Measurements from ENCODE around the gene NDUFS6.

The NDUFS6 gene

DNA sequence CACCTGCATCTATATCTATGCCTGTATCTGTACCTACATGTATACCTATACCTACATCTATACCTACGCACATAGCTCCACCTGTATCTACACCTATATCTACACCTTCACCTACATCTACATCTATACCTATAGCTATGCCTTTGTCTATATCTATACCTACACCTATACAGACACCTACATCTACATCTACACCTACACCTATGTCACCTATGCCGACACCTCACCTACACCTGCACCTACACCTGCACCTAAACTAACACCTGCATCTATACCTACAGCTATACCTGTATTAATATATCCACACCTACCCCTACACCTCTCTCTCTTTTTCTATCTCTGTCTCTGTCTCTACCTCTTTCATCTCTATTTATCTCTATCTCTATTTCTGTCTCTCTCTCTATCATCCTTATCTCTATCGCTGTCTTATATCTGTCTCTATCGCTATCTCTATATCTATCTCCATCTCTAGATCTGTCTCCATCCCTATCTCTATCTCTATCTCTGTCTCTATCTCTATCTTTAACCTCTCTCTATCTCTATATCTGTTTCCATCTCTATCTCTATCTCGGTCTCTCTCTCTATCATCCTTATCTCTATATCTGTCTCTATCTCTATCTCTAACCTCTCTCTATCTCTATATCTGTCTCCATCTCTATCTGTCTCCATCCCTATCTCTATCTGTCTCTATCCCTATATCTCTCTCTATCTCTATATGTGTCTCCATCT lies 43.7 kb downstream of the NDUFS6 start:
- TF ChIP-seq PAX5 (IDR thresholded peaks at IDR 0.05; ENCODE audit: insufficient read depth, low read length, severe bottlenecking) (no peak), POLR2A (IDR thresholded peaks at IDR 0.05; ENCODE audit: low read depth, low read length) (no peak), POLR2AphosphoS5 (IDR thresholded peaks at IDR 0.05; ENCODE audit: low read depth, low read length) (no peak), TAF1 (IDR thresholded peaks at IDR 0.05; ENCODE audit: low read depth, low read length) (no peak), POU2F2 (IDR thresholded peaks at IDR 0.05; ENCODE audit: low read depth, low read length) (no peak), SPI1 (IDR thresholded peaks at IDR 0.05; ENCODE audit: low read depth, low read length) (no peak)
- DNase-seq (ENCODE audit: insufficient read length, low spot score) = no peak
- no peak for FAIRE-seq

DNA sequence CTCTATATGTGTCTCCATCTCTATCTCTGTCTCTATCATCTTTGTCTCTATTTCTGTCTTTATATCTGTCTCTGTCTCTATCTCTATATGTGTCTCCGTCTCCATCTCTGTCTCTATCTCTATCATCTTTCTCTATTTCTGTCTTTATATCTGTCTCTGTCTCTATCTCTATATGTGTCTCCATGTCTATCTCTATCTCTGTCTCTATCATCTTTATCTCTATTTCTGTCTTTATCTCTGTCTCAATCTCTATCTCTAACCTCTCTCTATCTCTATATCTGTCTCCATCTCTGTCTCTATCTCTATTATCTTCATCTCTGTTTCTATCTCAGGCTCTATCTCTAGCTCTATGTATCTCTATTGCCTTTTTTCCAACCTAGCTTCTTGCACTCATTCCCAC lies 44.5 kb downstream of the NDUFS6 start:
- TF ChIP-seq POU2F2 (IDR thresholded peaks at IDR 0.05; ENCODE audit: low read depth, low read length) (no peak), POLR2AphosphoS5 (IDR thresholded peaks at IDR 0.05; ENCODE audit: low read depth, low read length) (no peak), SPI1 (IDR thresholded peaks at IDR 0.05; ENCODE audit: low read depth, low read length) (no peak), TAF1 (IDR thresholded peaks at IDR 0.05; ENCODE audit: low read depth, low read length) (no peak), PAX5 (IDR thresholded peaks at IDR 0.05; ENCODE audit: insufficient read depth, low read length, severe bottlenecking) (no peak), POLR2A (IDR thresholded peaks at IDR 0.05; ENCODE audit: low read depth, low read length) (no peak)
- FAIRE-seq (no peak), DNase-seq (ENCODE audit: insufficient read length, low spot score) (no peak)

DNA sequence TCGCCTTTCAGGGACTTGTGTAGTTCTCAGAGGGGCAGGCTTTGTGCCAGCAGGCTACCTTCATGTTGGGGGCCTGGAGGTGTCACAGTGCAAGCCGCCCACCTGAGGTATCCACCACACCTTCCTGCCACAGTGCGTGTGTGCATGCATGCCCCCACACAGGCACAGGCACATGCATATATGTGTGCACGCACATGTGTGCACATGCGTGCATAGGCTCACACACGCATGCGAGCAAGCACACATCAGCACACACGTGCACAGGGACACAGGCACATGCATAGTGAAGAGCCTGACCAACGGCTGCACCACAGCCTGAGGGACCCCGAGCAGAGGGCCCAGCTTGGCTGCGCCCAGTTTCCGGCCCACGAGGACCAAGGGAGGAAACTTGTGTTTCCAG lies 45.4 kb downstream of the NDUFS6 start:
- DNase-seq (ENCODE audit: insufficient read length, low spot score) (no peak), FAIRE-seq (no peak)
- TF ChIP-seq POU2F2 (IDR thresholded peaks at IDR 0.05; ENCODE audit: low read depth, low read length) (no peak), TAF1 (IDR thresholded peaks at IDR 0.05; ENCODE audit: low read depth, low read length) (no peak), POLR2A (IDR thresholded peaks at IDR 0.05; ENCODE audit: low read depth, low read length) (no peak), SPI1 (IDR thresholded peaks at IDR 0.05; ENCODE audit: low read depth, low read length) (no peak), PAX5 (IDR thresholded peaks at IDR 0.05; ENCODE audit: insufficient read depth, low read length, severe bottlenecking) (no peak), POLR2AphosphoS5 (IDR thresholded peaks at IDR 0.05; ENCODE audit: low read depth, low read length) (no peak)

DNA sequence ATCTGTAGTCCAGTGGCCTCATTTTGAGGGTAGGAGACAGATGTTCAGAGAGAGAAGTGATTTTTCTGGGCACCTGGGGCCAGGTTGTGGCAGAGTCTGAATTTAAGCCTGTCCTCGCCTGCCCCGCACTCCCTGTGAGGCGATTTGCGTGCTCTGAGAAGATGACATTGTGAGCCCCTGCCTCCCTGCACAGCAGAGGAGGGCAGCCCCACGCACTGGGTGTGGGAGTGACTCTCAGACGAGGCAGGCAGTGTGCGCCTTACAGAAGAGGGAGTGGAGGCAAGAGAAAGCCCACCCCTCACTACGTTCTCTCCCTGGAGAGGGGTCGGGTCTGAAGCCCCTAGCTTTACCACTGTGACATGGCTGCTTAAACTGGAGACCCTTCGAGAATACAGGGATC lies 45.8 kb downstream of the NDUFS6 start:
- DNase-seq (ENCODE audit: insufficient read length, low spot score) = no peak
- FAIRE-seq = no peak
- no peak for TF ChIP-seq POLR2AphosphoS5 (IDR thresholded peaks at IDR 0.05; ENCODE audit: low read depth, low read length)
- no peak for TF ChIP-seq PAX5 (IDR thresholded peaks at IDR 0.05; ENCODE audit: insufficient read depth, low read length, severe bottlenecking)
- no peak for TF ChIP-seq TAF1 (IDR thresholded peaks at IDR 0.05; ENCODE audit: low read depth, low read length)
- TF ChIP-seq POU2F2 (IDR thresholded peaks at IDR 0.05; ENCODE audit: low read depth, low read length) = no peak
- no peak for TF ChIP-seq SPI1 (IDR thresholded peaks at IDR 0.05; ENCODE audit: low read depth, low read length)
- no peak for TF ChIP-seq POLR2A (IDR thresholded peaks at IDR 0.05; ENCODE audit: low read depth, low read length)

DNA sequence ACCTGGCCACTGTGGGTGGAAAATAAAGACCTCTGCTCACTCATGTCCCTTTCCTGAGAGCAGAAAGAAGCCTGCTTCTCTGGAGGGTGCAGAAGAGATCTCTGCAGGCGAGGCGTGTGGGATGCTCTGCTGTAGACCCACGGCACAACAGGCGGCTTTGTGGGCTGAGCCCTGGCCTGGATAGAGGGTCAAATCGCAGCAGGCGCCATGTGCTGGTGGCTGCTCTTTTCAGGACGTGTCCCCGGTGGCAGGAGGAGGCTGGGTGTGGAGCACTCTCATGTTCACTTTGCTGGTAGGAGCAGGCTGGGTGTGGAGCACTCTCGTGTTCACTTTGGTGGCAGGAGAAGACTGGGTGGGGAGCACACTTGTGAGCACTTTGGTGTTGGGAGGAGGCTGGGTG lies 46.4 kb downstream of the NDUFS6 start:
- DNase-seq (ENCODE audit: insufficient read length, low spot score) = no peak
- FAIRE-seq = no peak
- TF ChIP-seq POLR2AphosphoS5 (IDR thresholded peaks at IDR 0.05; ENCODE audit: low read depth, low read length) = no peak

DNA sequence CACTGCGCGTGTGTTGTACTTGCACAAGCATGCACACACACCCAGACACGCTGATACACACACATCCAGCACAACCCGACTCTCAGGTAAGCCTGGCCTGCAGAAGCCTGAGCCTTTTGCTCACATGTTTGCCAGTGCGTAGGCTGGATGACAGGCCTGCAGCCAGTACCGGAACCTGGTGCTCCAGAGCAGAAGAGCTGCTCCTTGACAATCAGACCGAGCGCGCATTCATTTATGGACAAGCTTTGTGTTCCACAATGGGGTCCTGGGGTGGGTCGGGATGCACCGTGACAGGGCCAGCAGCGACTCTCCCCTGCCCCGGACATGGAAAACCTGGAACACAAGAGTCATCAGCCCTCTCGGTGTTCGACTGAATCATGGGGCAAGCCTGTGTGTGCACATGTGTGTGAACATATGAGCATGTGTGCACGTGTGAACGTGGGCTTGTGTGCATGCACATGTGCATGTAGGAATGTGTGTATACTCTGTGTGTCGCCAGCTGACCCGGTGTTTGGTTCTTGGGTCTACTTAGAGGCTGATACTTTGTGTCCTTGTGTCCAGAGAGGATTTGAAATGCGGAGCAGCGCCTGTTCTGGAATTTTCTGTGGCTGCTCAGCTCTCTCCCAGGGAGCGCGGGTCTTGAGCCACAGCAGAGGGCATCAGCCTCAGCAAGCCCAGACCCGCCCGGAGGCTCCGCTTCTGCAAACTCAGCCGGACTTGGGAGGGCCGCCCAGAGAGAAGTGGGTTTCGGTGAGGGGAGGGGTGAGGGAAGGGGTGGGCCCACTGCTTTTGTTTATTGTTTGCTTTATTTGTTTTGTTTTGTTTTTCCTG lies 49.3 kb downstream of the NDUFS6 start:
- no peak for TF ChIP-seq PAX5 (IDR thresholded peaks at IDR 0.05; ENCODE audit: insufficient read depth, low read length, severe bottlenecking)
- no peak for TF ChIP-seq POLR2AphosphoS5 (IDR thresholded peaks at IDR 0.05; ENCODE audit: low read depth, low read length)
- TF ChIP-seq TAF1 (IDR thresholded peaks at IDR 0.05; ENCODE audit: low read depth, low read length) = no peak
- no peak for TF ChIP-seq POU2F2 (IDR thresholded peaks at IDR 0.05; ENCODE audit: low read depth, low read length)
- TF ChIP-seq POLR2A (IDR thresholded peaks at IDR 0.05; ENCODE audit: low read depth, low read length) = no peak
- no peak for TF ChIP-seq SPI1 (IDR thresholded peaks at IDR 0.05; ENCODE audit: low read depth, low read length)
- no peak for DNase-seq (ENCODE audit: insufficient read length, low spot score)

DNA sequence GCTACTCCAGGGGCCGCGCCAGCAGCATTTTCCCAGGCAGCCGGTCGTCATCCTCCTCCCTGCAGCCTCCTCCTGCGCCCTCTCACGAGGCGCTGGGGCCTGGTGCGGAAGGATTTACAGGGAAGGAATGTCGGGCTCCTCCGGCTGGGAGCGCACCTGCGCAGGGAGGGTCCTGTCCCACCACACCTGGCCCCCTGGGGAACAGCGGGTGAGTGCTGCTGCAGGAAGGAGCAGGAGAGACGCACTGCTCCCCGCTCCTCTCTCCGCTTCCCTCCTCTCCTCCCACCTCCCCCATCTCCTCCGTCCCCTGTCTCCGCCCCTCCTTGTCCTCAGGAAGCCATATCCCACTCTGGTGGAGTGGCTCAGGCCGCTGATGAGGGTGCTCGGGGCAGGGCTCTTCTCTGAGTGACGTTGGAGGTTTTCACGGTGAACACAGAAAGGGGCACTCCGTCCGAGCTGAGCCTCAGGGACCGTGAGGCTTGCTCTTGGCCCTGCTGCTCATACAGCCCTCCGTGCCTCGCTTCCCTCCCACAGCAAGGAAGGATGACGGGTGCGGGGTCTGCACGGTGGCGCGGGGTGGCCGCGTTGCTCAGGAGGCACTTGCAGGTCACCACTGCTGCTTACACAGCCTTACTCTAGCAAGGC lies 50.2 kb downstream of the NDUFS6 start:
- FAIRE-seq = no peak
- TF ChIP-seq POU2F2 (IDR thresholded peaks at IDR 0.05; ENCODE audit: low read depth, low read length) (no peak), POLR2AphosphoS5 (IDR thresholded peaks at IDR 0.05; ENCODE audit: low read depth, low read length) (no peak), PAX5 (IDR thresholded peaks at IDR 0.05; ENCODE audit: insufficient read depth, low read length, severe bottlenecking) (no peak), SPI1 (IDR thresholded peaks at IDR 0.05; ENCODE audit: low read depth, low read length) (no peak), POLR2A (IDR thresholded peaks at IDR 0.05; ENCODE audit: low read depth, low read length) (no peak), TAF1 (IDR thresholded peaks at IDR 0.05; ENCODE audit: low read depth, low read length) (no peak)

More for the DNA sequence above, 49.3 kb downstream of the NDUFS6 start:
- no peak for FAIRE-seq

DNA sequence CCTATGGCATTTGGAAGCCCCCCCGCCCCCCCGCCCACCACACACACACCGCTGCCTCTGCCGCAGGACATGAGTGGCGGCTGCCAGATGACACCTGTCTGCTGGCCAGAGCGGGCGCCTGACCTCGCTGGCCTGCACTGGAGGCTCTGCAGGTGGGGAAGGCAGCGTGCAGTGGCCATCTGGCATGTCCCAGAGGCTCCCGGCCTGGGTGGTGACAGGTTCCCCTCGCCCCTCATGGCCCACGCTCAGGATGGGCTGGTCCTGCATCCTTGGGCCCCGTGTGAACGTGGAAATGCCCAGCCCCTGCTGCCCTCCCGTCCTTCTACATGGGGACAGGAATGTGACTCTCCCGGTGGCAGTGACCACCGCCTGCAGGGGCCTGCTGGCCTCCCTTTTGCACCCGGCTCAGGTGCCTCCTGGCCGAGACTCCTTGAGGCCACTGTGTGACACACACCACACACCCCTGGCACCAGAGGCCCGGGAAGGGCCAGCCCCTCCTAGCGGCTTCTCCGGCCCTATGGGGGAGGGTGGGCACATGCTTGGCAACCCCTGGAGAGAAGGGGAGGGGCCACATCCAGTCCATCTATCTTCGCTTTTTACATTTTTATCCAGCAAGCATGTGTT lies 51.2 kb downstream of the NDUFS6 start:
- FAIRE-seq (no peak), DNase-seq (ENCODE audit: insufficient read length, low spot score) (no peak)
- TF ChIP-seq SPI1 (IDR thresholded peaks at IDR 0.05; ENCODE audit: low read depth, low read length) (no peak), POLR2AphosphoS5 (IDR thresholded peaks at IDR 0.05; ENCODE audit: low read depth, low read length) (no peak), POLR2A (IDR thresholded peaks at IDR 0.05; ENCODE audit: low read depth, low read length) (no peak), PAX5 (IDR thresholded peaks at IDR 0.05; ENCODE audit: insufficient read depth, low read length, severe bottlenecking) (no peak), TAF1 (IDR thresholded peaks at IDR 0.05; ENCODE audit: low read depth, low read length) (no peak), POU2F2 (IDR thresholded peaks at IDR 0.05; ENCODE audit: low read depth, low read length) (no peak)

More for the DNA sequence above, 50.2 kb downstream of the NDUFS6 start:
- DNase-seq (ENCODE audit: insufficient read length, low spot score) = no peak

DNA sequence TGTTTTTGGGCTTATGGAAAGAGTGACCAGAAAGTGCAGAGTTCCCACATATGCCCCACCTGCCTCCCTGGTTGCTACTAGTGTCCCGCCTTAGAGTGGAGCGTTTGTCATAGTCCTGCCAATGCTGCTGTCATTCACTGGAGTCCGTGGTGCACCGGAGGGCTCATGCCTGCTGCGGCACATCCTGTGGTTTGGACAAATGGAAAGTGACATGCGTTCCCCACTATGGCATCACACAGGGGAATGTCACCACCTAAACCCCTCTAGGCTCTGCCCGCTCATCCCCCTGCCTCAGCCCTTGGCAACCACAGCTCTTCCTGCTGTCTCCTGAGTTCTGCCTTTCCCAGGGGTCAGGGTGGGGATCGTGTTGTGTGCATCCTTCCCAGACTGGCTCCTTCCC lies 52.3 kb downstream of the NDUFS6 start:
- TF ChIP-seq POU2F2 (IDR thresholded peaks at IDR 0.05; ENCODE audit: low read depth, low read length) = no peak
- no peak for TF ChIP-seq POLR2AphosphoS5 (IDR thresholded peaks at IDR 0.05; ENCODE audit: low read depth, low read length)
- TF ChIP-seq TAF1 (IDR thresholded peaks at IDR 0.05; ENCODE audit: low read depth, low read length) = no peak
- TF ChIP-seq POLR2A (IDR thresholded peaks at IDR 0.05; ENCODE audit: low read depth, low read length) = no peak
- no peak for TF ChIP-seq SPI1 (IDR thresholded peaks at IDR 0.05; ENCODE audit: low read depth, low read length)
- TF ChIP-seq PAX5 (IDR thresholded peaks at IDR 0.05; ENCODE audit: insufficient read depth, low read length, severe bottlenecking) = no peak
- no peak for FAIRE-seq
- DNase-seq (ENCODE audit: insufficient read length, low spot score) = no peak

All from GM12891 (cell line).